BLaER1 (cell line): ENCODE results near the gene BRI3.

Experiments
- H3K27ac ChIP-seq: shearing (Covaris generic); formaldehyde crosslinking; 2 replicates; pipeline ENCODE4 v1.8.1; 2022
- H3K27me3 ChIP-seq: shearing (Covaris generic); formaldehyde crosslinking; 2 replicates; pipeline ENCODE4 v1.8.1; 2022
- H3K36me3 ChIP-seq: shearing (Covaris generic); formaldehyde crosslinking; 2 replicates; pipeline ENCODE4 v1.8.1; 2022
- H3K4me1 ChIP-seq: shearing (Covaris generic); formaldehyde crosslinking; 2 replicates; pipeline ENCODE4 v1.8.1; 2022
- H3K4me2 ChIP-seq: shearing (Covaris generic); formaldehyde crosslinking; 2 replicates; pipeline ENCODE4 v1.8.1; 2022
- H3K4me3 ChIP-seq: shearing (Covaris generic); formaldehyde crosslinking; 2 replicates; pipeline ENCODE4 v1.8.1; 2022
- H3K9ac ChIP-seq: shearing (Covaris generic); formaldehyde crosslinking; 2 replicates; pipeline ENCODE4 v1.8.1; 2022
- H3K9me3 ChIP-seq: shearing (Covaris generic); formaldehyde crosslinking; 2 replicates; pipeline ENCODE4 v1.8.1; 2022
- H4K20me1 ChIP-seq: shearing (Covaris generic); formaldehyde crosslinking; 2 replicates; pipeline ENCODE4 v1.8.1; 2022
- Cebpa-rat ChIP-seq: shearing (Covaris generic); IDR thresholded peaks from 2 replicates; pipeline ENCODE4 v1.8.1; 2022

BRI3 gene

GRCh38 chr7:98276241-98276761, 5.2 kb upstream of the BRI3 start:
- no peak for TF ChIP-seq Cebpa-rat
- H3K36me3 ChIP-seq, result no peaks in the 10 kb centered on the region
- no peaks in the 10 kb centered on the region for H3K27me3 ChIP-seq
- no peaks in the 10 kb centered on the region for H3K9me3 ChIP-seq
- H3K4me1 ChIP-seq, result peaks cover 34% of the 10 kb centered on the region
- no peak overlapping the region for H3K4me2 ChIP-seq
- no peak overlapping the region for H3K4me3 ChIP-seq
- H3K9ac ChIP-seq, result no peak overlapping the region
- H4K20me1 ChIP-seq, result no peaks in the 10 kb centered on the region
- no peak overlapping the region for H3K27ac ChIP-seq

DNA sequence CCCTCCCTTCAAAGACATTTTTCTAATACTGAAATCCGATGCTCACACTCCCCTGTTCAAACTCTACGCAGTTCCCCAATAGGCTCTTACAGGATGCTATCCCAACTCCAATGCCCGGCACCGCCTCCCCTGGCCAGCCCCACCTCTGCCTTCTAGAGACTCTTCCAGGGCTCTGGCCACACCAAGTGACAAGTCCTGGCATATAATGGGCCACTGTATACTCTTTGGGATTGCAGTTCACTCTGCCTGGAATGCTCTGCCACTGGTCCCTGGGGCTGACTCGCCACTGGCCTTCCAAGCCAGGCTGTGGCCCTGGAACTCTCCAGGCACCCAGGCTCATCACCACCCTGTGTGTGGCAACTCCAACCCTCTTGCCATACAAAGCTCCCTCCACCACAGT, 3.1 kb upstream of the BRI3 start:
- Histone ChIP-seq H4K20me1 (peaks cover 14% of the 10 kb centered on the region), H3K27ac (no peak overlapping the region), H3K4me1 (peaks cover 43% of the 10 kb centered on the region), H3K9ac (no peak overlapping the region), H3K4me2 (no peak overlapping the region), H3K27me3 (no peaks in the 10 kb centered on the region), H3K4me3 (no peak overlapping the region), H3K36me3 (no peaks in the 10 kb centered on the region), H3K9me3 (no peaks in the 10 kb centered on the region)
- no peak for TF ChIP-seq Cebpa-rat

- Histone ChIP-seq H3K27me3 (no peaks in the 10 kb centered on the region), H3K4me2 (no peak overlapping the region), H3K9ac (no peak overlapping the region), H3K36me3 (peaks cover 4% of the 10 kb centered on the region; the same call in 1 of the 2 replicates), H3K4me1 (peaks cover 43% of the 10 kb centered on the region), H4K20me1 (peaks cover 19% of the 10 kb centered on the region), H3K4me3 (no peak overlapping the region), H3K9me3 (no peaks in the 10 kb centered on the region), H3K27ac (no peak overlapping the region)
- TF ChIP-seq Cebpa-rat, result no peak
These were observed 2.5 kb upstream of the BRI3 start for GRCh38 chr7:98278936-98279335.

GRCh38 chr7:98280296-98280695, 1.2 kb upstream of the BRI3 start:
- Histone ChIP-seq H3K9ac (peak overlapping the region; percentile 78), H3K4me1 (peaks cover 48% of the 10 kb centered on the region), H3K4me2 (peak overlapping the region; percentile 93), H3K27me3 (no peaks in the 10 kb centered on the region), H3K27ac (peak overlapping the region; percentile 74), H3K36me3 (peaks cover 13% of the 10 kb centered on the region; the same call in 1 of the 2 replicates), H3K4me3 (peak overlapping the region; percentile 71), H4K20me1 (peaks cover 33% of the 10 kb centered on the region), H3K9me3 (no peaks in the 10 kb centered on the region)
- no peak for TF ChIP-seq Cebpa-rat

DNA sequence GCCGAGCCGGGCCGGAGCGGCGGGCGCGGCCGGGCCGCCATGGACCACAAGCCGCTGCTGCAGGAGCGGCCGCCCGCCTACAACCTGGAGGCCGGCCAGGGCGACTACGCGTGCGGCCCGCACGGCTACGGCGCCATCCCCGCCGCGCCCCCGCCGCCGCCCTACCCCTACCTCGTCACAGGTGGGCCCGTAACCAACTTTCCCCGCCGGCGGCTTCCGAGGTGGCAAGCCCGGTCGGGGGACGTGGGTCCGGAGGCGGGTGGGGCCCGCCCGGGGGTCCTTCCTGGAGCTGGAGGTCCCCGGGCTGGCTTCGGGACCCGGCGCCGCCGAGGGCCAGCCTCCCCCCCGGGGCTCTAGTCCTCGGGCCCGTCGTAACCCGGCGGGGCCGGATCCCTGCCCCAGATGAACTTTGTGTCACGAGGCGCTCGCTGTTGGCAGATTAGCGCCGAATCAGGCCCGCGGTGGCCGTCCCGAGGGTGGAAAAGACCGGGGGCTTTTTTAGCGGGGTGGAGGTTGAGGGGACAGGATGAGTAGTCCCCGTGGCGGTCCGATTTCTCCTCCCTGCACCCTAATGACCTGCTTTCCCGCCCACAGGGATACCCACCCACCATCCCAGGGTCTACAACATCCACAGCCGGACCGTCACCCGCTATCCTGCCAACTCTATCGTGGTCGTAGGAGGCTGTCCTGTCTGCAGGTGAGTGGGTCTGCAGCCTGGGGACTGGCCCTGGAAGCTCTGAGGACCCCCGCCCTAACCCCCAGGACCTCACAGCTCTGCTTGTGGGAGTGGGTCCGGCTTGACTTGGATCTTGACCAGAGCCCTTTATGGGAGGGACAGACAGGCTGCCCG, 496 bp downstream of the BRI3 start:
- H3K27me3 ChIP-seq, result no peaks in the 10 kb centered on the region
- H3K9ac ChIP-seq, result peak overlapping the region; percentile 89
- peaks cover 50% of the 10 kb centered on the region for H4K20me1 ChIP-seq
- H3K27ac ChIP-seq, result peak overlapping the region; percentile 85
- peaks cover 65% of the 10 kb centered on the region for H3K4me1 ChIP-seq
- H3K4me3 ChIP-seq, result peak overlapping the region; percentile 91
- H3K4me2 ChIP-seq, result peak overlapping the region; percentile 99
- no peak for TF ChIP-seq Cebpa-rat
- H3K36me3 ChIP-seq, result peaks cover 30% of the 10 kb centered on the region
- no peaks in the 10 kb centered on the region for H3K9me3 ChIP-seq

- no peak for TF ChIP-seq Cebpa-rat
- H3K27ac ChIP-seq, result peak overlapping the region; percentile 85; the same call in 1 of the 2 replicates
These were observed 1.2 kb downstream of the BRI3 start for GRCh38 chr7:98282703-98283102.

DNA sequence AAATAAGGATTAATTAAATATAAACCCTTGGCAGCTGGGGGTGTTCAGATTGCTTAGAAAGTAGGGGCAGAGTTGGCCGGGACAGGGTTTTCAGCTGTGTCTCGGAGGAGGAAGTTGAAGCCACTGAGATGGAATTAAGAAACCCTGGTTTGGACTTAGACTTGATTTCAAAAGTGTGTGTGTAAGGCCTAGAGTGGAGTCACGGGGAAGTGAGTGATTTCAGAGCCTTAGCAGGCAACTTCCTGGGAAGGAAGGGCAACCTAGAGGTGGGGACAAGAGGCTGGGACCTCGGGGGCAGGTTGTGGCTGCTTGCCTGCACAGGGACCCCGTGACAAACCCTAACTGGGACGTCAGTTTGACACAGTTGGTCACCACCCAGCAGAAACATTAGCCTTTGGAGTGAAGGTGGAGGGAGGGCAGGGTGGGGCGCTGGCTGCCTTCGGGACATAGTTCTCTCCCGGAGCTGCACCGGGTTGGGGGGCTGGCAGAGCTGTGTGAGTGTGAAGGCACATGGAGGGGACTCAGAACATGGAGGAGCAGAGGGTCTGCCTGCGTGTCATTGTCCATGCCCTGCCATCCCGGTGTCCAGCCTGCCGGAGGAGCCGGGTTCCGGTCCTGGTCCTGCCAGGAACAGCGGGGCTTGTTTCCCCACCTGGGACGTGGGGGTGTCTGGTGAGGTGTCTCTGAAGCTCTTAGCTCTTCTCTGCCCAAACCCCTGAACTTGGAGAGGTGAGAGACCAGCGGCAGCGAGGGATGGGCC, 1.8 kb downstream of the BRI3 start:
- Histone ChIP-seq H3K9me3 (no peaks in the 10 kb centered on the region), H3K9ac (peak overlapping the region; percentile 89), H3K27ac (peak overlapping the region; percentile 85), H3K4me3 (peak overlapping the region; percentile 91), H4K20me1 (peaks cover 63% of the 10 kb centered on the region), H3K36me3 (peaks cover 41% of the 10 kb centered on the region), H3K4me1 (peaks cover 78% of the 10 kb centered on the region), H3K4me2 (peak overlapping the region; percentile 99), H3K27me3 (no peaks in the 10 kb centered on the region)
- TF ChIP-seq Cebpa-rat, result no peak

More at GRCh38 chr7:98282703-98283102, 1.2 kb downstream of the BRI3 start:
- H3K36me3 ChIP-seq, result peaks cover 35% of the 10 kb centered on the region
- peaks cover 72% of the 10 kb centered on the region for H3K4me1 ChIP-seq
- peak overlapping the region; percentile 89 for H3K9ac ChIP-seq
- H3K27me3 ChIP-seq, result no peaks in the 10 kb centered on the region
- H3K9me3 ChIP-seq, result no peaks in the 10 kb centered on the region
- peak overlapping the region; percentile 99 for H3K4me2 ChIP-seq
- H4K20me1 ChIP-seq, result peaks cover 57% of the 10 kb centered on the region
- peak overlapping the region; percentile 91 for H3K4me3 ChIP-seq

GRCh38 chr7:98283887-98284222, 2.4 kb downstream of the BRI3 start:
- Histone ChIP-seq H3K9me3 (no peaks in the 10 kb centered on the region), H3K4me1 (peaks cover 80% of the 10 kb centered on the region), H3K36me3 (peaks cover 47% of the 10 kb centered on the region), H3K4me2 (peak overlapping the region; percentile 99), H3K9ac (peak overlapping the region; percentile 89), H3K27ac (peak overlapping the region; percentile 63), H3K4me3 (peak overlapping the region; percentile 53), H3K27me3 (no peaks in the 10 kb centered on the region), H4K20me1 (peaks cover 68% of the 10 kb centered on the region)
- no peak for TF ChIP-seq Cebpa-rat

GRCh38 chr7:98284335-98285036, 3.0 kb downstream of the BRI3 start:
- no peaks in the 10 kb centered on the region for H3K9me3 ChIP-seq
- no peak for TF ChIP-seq Cebpa-rat
- peak overlapping the region; percentile 53 for H3K4me3 ChIP-seq
- H3K27me3 ChIP-seq, result no peaks in the 10 kb centered on the region
- H4K20me1 ChIP-seq, result peaks cover 75% of the 10 kb centered on the region
- peak overlapping the region; percentile 63 for H3K27ac ChIP-seq
- H3K4me1 ChIP-seq, result peaks cover 81% of the 10 kb centered on the region
- H3K36me3 ChIP-seq, result peaks cover 52% of the 10 kb centered on the region
- peak overlapping the region; percentile 99 for H3K4me2 ChIP-seq
- peak overlapping the region; percentile 89 for H3K9ac ChIP-seq
